Mammary epithelial cell (primary cell): ENCODE results near the gene ESRRA.

Experiments
- CTCF ChIP-seq, 2 donors: IDR thresholded peaks in 1 of 2; conservative IDR thresholded peaks in 1 of 2; 2 replicates each; pipeline ENCODE4 v1.5.1; 2011 to 2012; ENCODE audit warnings: inconsistent platforms in 2 of 2, low read length in 2 of 2, mild to moderate bottlenecking in 2 of 2, control low read depth in 1 of 2, low read depth in 1 of 2; ENCODE audit not compliant: insufficient read depth in 1 of 2; ENCODE audit errors: extremely low read depth in 1 of 2
- EZH2 ChIP-seq: IDR thresholded peaks from 2 replicates; pipeline ENCODE4 v1.6.1; 2012; ENCODE audit warnings: low read length, inconsistent platforms, borderline replicate concordance

GRCh38 chr11:64297699-64298358 is 7.5 kb upstream of the ESRRA start:
- no peak for TF ChIP-seq CTCF (conservative IDR thresholded peaks at IDR 0.05 in 1 of 2, IDR thresholded peaks at IDR 0.05 in 1 of 2; ENCODE audit: extremely low read depth in 1 of 2, insufficient read depth in 1 of 2, low read depth in 1 of 2, low read length in 2 of 2)
- TF ChIP-seq EZH2 = no peak
